HS-27A (cell line): Measurements from ENCODE around the gene PFKFB3.
"Not testable (repeated sequence)": the region's sequence is repeated elsewhere in the genome, so short reads cannot be mapped to it uniquely, and the experiment has no call there.

Experiments
- DNase-seq: peaks from one replicate; pipeline ENCODE4 v3.0.0-alpha.2; 2012; ENCODE audit warnings: low read depth, missing footprints

PFKFB3 gene

GRCh38 chr10:6178581-6178980, 24.2 kb upstream of the PFKFB3 start:
- no peak for DNase-seq

GRCh38 chr10:6179078-6179477, 23.7 kb upstream of the PFKFB3 start:
- no peak for DNase-seq

- no peak for DNase-seq
These were observed 22.1 kb upstream of the PFKFB3 start for GRCh38 chr10:6180480-6181110.

GRCh38 chr10:6181249-6181648, 21.5 kb upstream of the PFKFB3 start:
- no peak for DNase-seq

GRCh38 chr10:6182454-6183098, 20.2 kb upstream of the PFKFB3 start:
- no peak for DNase-seq

- no peak for DNase-seq
These were observed 17.6 kb upstream of the PFKFB3 start for GRCh38 chr10:6185039-6185716.

- no peak for DNase-seq
These were observed 15.9 kb upstream of the PFKFB3 start for GRCh38 chr10:6186894-6187256.

- no peak for DNase-seq
These were observed 15.5 kb upstream of the PFKFB3 start for GRCh38 chr10:6187278-6187677.

GRCh38 chr10:6190033-6190432, 12.7 kb upstream of the PFKFB3 start:
- DNase-seq = not testable (repeated sequence)

- no peak for DNase-seq
These were observed 11.6 kb upstream of the PFKFB3 start for GRCh38 chr10:6191147-6191546.

GRCh38 chr10:6191569-6191968, 11.2 kb upstream of the PFKFB3 start:
- no peak for DNase-seq

- not testable (repeated sequence) for DNase-seq
These were observed 9.4 kb upstream of the PFKFB3 start for GRCh38 chr10:6193342-6193741.

GRCh38 chr10:6194311-6194710, 8.4 kb upstream of the PFKFB3 start:
- no peak for DNase-seq

GRCh38 chr10:6195376-6195775, 7.4 kb upstream of the PFKFB3 start:
- DNase-seq = no peak

- no peak for DNase-seq
These were observed 6.9 kb upstream of the PFKFB3 start for GRCh38 chr10:6195846-6196245.

- DNase-seq = not testable (repeated sequence)
These were observed 6.2 kb upstream of the PFKFB3 start for GRCh38 chr10:6196524-6196923.

- no peak for DNase-seq
These were observed 5.4 kb upstream of the PFKFB3 start for GRCh38 chr10:6197321-6197720.

GRCh38 chr10:6198171-6198570, 4.6 kb upstream of the PFKFB3 start:
- no peak for DNase-seq

GRCh38 chr10:6199131-6199733, 3.5 kb upstream of the PFKFB3 start:
- no peak for DNase-seq

- DNase-seq = no peak
These were observed 2.3 kb upstream of the PFKFB3 start for GRCh38 chr10:6200440-6200733.

GRCh38 chr10:6200734-6201515, 1.8 kb upstream of the PFKFB3 start:
- DNase-seq = no peak

- no peak for DNase-seq
These were observed 1.2 kb upstream of the PFKFB3 start for GRCh38 chr10:6201516-6201975.
